HG02610 (cell line): ENCODE results near the gene C13orf42.
A peak's percentile ranks its signal among the peaks of the same experiment; 100 is the strongest.

Experiments used
- ATAC-seq: cut with Tn5 transposase; IDR thresholded peaks from one replicate; pipeline ENCODE4 v1.9.1; 2021; ENCODE audit warnings: mild to moderate bottlenecking, moderate library complexity; ENCODE audit not compliant: unreplicated experiment

The C13orf42 gene

DNA sequence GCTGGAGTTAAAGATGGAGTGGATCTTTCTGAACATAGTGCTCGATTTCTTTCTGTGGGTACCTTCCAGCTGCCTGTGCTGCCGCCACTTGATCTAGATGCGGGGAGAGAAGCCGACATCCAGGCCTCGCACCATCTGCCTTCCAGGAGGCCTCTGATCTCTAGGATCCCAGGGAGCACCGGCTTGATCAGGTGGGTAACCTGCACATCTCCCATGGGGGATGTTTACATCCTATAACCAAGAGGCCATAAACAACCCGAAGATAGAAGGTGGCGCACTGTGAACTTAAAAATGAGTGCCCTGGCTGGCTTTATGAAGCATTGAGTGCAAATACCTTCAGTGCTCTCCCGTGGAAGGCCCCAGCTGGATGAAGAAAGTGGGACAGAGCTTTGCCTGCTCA, at the start of gene C13orf42:
Gene C13orf42, minus strand, starts transcription at position 101 of the 400 bp plus-strand sequence. Its CDS starts 65 bp downstream, at position 36.
- ATAC-seq: no peak

DNA sequence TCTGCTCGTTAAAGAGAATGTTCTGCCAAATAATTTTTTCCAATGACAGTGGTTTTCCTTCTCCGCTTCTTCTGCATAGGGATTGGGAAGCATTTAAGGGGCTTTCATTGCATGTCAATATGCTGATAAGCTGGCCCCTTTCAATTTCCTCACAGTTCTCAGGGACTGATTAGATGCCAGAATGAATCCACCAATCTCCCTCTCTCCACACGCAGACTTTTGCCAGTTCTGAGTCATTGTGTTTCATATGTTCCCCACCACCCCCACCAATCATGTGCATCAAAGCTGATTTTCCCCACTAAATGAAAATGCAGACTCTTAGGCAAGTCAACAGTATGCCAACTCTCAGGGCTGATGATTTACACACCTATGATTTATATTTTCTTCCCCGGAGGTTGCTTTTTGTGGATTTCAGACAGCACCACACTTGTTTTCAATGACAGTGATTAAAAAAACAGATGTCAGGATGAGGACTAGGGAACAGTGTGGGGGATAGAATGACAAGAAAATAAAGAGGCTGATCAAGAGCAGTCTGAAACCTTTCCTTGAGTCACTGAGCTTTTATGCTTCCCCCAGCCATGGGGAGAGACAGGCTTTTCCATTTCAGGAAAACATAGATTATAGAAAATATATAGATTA, 47.9 kb upstream of the C13orf42 start:
- ATAC-seq: no peak

GRCh38 chr13:51158365-51158764, 47.3 kb upstream of the C13orf42 start:
- no peak for ATAC-seq

DNA sequence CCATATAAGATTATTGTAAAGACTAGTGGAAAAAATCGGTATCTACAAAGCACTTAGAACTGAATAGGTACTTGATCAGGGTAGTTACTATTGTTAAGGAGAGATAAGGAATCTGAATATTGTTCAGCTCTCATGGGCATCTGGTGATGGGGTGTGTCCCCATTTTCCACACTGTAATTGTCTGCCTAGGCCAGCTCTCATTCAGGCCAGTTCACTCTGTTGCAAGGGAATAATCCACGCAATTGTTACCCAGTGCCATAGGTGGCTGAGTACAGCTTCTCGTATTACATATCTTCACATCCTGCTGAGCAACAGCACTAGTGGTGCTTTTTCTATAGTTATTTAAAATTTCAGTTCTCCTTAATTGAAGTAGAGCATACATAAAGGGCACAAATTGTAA, 45.6 kb upstream of the C13orf42 start:
- no peak for ATAC-seq

GRCh38 chr13:51155776-51156515, 44.9 kb upstream of the C13orf42 start:
- ATAC-seq: no peak

DNA sequence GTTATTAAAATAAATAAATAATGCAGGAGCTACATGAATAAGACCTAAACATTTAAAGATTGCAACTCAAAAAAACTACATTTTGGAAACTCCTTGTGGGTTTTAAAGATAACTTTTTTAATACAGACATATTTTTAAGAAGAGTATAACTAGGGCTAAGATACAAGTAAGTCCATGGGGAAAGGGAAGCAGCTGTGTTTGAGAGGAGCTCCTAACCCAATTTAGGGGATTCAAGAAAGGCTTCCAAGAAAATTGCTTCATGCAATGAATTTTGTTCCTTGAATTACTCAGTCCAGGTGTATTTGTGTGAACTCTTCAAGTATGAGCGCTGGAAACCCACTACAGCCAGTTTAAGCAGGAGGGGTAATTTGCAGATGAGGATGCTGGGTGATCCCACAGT, 44.1 kb upstream of the C13orf42 start:
- no peak for ATAC-seq

DNA sequence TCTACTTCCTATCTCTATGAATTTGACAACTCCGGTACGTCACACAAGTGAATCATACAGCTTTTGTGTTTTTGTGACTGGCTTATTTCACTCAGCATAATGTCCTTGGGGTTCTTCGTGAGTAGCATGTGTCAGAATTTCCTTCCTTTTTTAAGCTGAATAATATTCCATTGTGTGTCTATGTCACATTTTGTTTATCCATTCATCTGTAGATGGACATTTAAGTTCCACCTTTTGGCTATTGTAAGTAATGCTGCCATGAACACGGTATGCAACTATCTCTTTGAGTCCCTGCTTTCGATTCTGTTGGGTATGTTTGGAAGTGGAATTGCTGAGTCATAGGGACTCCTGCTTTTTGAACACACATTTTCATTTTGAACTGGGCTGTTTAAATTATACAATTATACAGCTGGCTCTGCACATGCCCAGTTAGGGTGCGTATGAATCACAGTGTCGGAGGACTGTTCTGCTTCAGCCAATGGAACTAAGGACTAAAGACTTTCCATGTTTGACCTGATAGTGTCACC, 43.0 kb upstream of the C13orf42 start:
- no peak for ATAC-seq

GRCh38 chr13:51153527-51153926, 42.5 kb upstream of the C13orf42 start:
- ATAC-seq: no peak

GRCh38 chr13:51152701-51153100, 41.6 kb upstream of the C13orf42 start:
- ATAC-seq: no peak

DNA sequence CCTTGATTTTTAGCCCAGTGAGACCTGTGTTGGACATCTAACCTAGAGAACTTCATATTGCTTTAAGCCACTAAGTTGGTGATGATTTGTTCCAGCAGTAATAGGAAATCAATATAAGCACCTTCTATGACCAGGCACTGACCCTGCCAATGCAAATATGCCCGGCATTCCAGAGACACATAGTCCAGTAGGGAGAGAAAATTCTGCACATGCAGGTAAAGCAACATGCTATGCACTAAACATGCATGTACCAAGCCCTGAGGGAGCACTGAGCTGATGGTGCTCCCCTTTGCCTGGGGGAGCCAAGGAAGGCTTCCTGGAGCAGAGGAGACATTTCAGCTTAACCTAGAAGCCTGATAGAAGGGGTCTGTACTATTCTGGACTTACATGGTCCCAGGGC, 40.4 kb upstream of the C13orf42 start:
- no peak for ATAC-seq

- no peak for ATAC-seq
Observed at GRCh38 chr13:51148952-51149573, 38.0 kb upstream of the C13orf42 start.

DNA sequence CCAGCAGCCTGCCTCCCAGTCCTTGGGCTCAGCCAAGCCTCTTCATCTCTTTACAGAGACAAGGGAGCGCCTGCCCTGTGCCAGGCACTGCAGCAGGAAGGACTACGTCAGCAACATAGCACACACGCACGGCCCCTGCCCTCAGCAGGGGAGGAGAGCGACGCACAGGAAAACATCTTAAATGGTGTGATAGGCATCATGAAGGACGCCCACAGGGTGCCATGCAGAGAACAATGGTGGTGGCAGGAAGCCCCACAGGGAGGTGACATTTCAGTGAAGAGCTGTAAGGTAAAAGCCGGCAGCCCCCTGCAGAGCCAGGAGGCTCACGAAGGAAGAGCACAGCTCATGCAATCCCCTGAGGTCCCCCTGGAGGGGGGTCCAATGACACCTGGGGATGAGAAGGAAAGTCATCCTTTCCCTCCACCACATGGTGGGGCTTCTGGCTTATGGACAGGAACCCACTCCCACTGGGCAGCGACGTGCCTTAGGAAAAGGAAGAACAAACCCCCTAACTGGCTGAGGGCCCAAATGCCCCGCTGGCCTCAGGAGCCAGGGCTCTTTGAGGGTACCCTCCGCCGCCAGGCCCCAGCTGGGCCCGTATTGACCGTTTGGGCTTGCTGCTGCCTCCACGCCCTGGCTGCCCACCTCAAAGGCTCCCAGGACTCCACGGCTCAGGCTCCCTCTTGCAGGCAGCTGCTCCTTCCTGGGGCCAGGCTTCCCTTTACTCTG, 37.3 kb upstream of the C13orf42 start:
- no peak for ATAC-seq

GRCh38 chr13:51147732-51148131, 36.7 kb upstream of the C13orf42 start:
- no peak for ATAC-seq

DNA sequence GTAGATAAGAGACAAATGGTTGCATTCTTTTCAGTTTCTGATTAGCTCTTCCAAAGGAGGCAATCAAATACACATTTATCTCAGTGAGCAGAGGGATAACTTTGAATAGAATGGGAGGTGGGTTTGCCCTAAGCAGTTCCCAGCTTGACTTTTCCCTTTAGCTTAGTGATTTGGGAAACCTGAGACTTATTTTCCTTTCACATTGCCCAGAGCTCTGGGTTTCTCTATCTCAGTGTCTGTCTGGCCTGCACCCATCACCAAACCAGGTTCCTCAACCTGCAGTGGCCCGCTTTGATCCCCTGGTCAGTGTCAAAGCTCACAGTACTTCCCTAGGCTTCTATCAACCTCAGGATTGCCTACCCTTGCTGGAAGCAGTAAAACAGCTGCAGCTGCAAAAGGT, 35.6 kb upstream of the C13orf42 start:
- ATAC-seq: no peak

DNA sequence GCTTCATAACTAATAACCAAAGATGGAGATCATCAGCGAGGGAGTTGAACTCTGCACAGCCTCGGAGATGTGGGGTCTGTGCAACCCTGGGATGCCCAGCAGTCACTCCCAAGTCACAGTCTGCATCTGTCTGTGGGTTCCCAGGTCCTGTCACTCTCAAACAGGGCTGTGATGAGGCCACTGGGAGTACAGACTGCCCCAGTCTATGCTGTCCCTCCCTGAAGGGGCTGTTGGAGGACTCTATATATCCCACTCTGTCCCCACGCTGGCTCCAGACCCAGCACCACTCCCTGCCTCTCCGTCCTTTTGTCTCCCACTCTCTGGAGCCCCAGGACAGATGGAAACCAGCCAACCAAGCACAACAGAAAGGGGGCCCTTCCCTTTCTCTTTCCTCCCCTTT, 26.2 kb upstream of the C13orf42 start:
- ATAC-seq: no peak

- no peak for ATAC-seq
Observed at GRCh38 chr13:51136276-51136980, 25.4 kb upstream of the C13orf42 start.

- ATAC-seq: no peak
Observed at GRCh38 chr13:51134763-51135365, 23.8 kb upstream of the C13orf42 start.

DNA sequence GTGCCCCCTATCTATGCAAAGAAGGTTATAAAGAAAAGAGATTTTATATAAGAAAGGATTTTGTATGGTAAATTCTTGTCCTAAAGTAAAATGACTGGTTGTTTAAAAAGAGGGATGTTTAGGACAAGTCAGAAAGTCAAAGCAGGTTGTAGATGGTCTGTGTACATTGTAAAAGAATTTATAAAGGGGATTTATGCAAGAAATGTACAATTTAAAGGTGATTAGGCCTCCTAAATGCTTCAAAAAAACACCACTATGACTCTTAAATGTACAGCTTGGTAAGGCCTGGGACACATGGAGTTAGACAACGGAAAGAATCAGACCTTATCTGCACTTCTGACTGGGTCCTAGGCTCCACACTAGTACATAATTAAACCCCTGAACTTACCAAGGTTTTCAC, 19.3 kb upstream of the C13orf42 start:
- no peak for ATAC-seq

DNA sequence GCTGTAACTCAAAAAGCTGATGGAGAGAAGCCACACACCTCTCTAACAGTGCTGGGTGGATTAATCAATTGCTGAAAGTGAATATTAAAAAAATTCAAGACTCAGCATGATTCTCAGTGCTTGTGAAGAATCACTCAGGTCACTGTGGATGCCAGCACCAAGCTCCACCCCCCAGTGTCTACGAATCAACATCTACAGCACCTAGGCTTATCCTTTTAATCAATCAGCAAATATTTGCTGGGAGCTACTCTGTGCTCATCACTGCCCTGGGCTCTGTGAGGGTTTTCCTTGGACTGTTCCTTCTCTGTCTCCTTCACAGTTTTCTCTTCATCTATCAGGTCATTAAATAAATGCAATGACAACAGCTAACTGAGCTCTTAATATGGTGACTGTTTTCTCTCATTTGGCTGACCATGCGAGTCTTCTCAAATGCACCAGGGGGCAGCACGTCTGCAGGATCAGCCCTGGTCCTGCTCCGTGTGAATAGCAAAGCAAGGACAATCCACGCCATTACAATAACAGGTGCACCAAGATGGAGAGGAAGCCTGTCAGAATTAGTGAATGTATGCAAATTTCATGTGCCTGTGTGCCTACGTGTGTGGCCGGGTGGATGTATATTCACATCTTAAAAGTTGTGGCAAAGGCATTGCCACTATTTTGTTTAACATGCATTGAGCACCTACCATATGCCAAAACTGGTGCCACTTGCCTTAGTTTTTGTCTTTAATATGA, 14.6 kb upstream of the C13orf42 start:
- ATAC-seq: peak; percentile 78
